ENCODE data around the gene MYOCOS.

MYOCOS gene

DNA sequence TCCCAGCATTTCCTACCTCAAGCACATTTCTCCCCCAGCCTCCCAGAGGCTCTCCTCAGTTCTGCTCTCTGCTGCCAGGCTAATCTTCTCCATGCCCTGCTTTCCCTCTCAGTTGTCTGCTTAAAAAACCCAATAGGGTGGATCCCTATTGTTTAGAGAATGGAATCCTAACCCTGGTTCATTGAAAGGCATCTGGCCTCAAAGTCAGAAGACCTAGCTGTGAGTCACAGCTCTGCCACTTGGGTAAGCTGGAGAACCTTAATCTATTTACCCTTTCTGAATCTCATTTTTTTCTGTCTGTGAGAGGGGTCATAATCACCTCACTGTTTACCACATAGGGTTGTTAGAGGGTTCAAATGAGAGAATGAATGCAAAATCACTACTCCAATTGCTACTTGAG is 42.9 kb downstream of the MYOCOS start:
- no peak for DNase-seq (ENCODE audit: low spot score)
- in situ Hi-C loops (cut with MboI; ENCODE audit: low pct_unique_long_range_greater_than_20kb, low sequenced_read_pairs, unreplicated experiment): no loop called here
- TF ChIP-seq, protein P1, sequence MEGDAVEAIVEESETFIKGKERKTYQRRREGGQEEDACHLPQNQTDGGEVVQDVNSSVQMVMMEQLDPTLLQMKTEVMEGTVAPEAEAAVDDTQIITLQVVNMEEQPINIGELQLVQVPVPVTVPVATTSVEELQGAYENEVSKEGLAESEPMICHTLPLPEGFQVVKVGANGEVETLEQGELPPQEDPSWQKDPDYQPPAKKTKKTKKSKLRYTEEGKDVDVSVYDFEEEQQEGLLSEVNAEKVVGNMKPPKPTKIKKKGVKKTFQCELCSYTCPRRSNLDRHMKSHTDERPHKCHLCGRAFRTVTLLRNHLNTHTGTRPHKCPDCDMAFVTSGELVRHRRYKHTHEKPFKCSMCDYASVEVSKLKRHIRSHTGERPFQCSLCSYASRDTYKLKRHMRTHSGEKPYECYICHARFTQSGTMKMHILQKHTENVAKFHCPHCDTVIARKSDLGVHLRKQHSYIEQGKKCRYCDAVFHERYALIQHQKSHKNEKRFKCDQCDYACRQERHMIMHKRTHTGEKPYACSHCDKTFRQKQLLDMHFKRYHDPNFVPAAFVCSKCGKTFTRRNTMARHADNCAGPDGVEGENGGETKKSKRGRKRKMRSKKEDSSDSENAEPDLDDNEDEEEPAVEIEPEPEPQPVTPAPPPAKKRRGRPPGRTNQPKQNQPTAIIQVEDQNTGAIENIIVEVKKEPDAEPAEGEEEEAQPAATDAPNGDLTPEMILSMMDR (IDR thresholded peaks at IDR 0.05; ENCODE audit: extremely low read depth, insufficient read depth, missing control alignments): no peak

DNA sequence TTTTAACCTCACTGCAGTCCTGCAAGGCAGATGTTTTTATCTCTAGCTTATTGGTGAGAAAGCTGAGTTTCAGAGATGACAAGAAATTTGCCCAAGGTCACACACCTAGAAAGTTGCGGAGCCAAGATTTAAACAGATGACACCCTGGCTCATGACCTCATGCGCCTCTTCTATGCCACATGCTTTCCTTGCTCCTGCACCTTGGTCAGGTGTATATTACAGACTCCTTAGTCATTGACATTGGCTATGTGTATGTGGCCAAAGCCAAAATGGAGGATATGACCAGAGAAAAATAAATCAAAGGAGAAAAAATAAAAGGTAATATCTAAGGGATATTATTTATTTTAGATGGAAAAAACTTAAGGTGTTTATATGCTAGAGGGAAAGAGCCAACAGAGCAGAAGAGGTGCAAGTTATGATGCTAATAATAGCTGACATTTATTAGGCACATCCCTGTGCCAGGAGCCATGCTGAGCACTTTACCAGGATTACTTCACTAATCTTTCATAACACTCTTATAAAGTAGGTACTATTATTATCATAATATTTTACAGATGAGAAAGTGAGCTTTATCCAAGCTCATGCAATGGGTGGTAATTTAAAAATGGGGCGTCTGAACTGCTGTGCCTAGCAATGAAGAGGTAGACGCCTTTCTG is 44.2 kb downstream of the MYOCOS start:
- TF ChIP-seq, protein P1 (IDR thresholded peaks at IDR 0.05; ENCODE audit: extremely low read depth, insufficient read depth, missing control alignments): no peak
- in situ Hi-C loops (cut with MboI; ENCODE audit: low pct_unique_long_range_greater_than_20kb, low sequenced_read_pairs, unreplicated experiment): no loop called here
- no peak for DNase-seq (ENCODE audit: low spot score)

DNA sequence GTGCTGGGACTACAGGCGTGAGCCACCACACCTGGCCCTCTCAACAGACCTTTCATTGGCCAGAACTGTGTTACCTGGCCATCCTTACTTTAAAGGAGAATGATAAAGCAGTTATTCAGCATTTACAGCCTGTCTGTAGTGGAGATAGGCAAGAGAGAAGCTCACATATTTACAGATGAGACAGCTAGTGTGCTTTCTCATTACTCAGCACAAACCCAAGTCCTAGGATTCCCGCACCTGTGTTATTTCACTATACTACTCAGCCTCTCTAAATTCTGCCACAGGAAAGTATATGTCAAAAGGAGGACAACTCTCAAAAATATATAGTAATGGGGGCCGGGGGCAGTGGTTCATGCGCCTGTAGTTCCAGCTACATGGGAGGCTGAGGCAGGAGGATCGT is 46.3 kb downstream of the MYOCOS start:
- no peak for DNase-seq (ENCODE audit: low spot score)
- in situ Hi-C loops (cut with MboI; ENCODE audit: low pct_unique_long_range_greater_than_20kb, low sequenced_read_pairs, unreplicated experiment): no loop called here
- TF ChIP-seq, protein P1 (IDR thresholded peaks at IDR 0.05; ENCODE audit: extremely low read depth, insufficient read depth, missing control alignments): no peak

DNA sequence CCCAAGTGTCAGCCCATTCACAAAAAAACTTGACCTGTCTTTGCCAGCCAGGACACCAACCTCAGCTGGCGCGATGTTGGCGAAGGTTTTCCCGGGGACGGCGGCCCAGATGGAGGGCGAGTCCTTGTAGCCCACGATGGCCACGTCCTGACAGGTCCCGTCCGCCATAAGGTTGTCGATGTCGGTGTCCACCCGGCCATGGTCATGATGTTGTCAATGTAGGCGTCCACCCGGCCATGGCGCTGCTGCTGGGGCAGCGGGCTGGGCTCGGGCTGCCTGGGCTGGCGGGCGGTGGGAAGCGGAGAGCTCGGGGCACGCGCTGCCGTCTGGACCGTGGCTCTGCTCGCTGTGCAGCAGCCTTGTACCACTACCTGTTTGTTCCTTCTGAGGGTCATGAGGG is 48.7 kb downstream of the MYOCOS start:
- TF ChIP-seq, protein P1 (IDR thresholded peaks at IDR 0.05; ENCODE audit: extremely low read depth, insufficient read depth, missing control alignments): no peak
- DNase-seq (ENCODE audit: low spot score): no peak
- in situ Hi-C loops (cut with MboI; ENCODE audit: low pct_unique_long_range_greater_than_20kb, low sequenced_read_pairs, unreplicated experiment): no loop called here

DNA sequence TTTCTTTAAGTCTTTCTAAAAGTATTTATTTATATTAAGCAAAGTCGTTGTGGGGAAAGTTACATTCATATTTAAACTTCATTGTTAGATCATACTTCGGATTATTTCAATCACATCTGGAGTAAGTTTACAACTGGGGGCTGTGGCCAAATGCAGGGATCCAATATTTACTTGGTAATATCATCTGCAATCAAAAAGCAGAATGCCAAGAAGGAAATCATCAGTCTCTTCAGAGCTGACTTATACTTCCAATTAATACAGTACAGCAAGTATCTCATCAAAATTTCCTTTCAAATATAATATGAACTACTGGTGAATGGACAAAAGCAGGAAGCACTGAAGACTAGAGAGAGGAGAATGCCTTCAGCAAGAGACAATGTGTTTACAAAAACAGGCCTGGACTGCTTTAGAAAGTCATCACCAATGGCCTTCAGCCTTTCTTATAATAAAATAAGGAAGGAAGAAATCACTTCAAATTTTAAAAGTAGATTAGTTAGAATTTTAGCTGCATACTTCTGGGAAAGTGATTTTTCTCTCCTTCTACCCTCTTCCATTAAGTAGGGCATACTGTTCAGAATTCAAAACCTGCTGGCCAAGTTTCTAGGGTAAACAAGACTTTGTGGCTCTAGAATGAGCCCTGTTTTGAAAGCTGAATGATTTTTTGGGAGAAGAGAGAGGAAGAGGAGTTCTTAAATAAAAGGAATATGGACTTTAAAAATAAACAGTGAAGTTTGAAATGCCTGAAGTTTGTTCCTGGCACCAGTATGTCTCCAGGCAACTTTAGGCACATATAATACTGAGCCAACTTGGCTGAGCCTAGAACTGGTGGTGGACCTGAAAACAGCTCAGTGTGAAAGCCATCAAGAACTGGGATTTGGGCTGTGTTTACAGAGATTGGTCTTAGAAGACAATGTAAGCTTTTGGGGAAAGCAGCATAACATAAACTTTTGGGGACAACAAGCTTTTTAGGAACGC is 52.7 kb downstream of the MYOCOS start:
- DNase-seq (ENCODE audit: low spot score): no peak
- in situ Hi-C loops (cut with MboI; ENCODE audit: low pct_unique_long_range_greater_than_20kb, low sequenced_read_pairs, unreplicated experiment): no loop called here
- TF ChIP-seq, protein P1 (IDR thresholded peaks at IDR 0.05; ENCODE audit: extremely low read depth, insufficient read depth, missing control alignments): no peak
